Stimulated activated CD8-positive, alpha-beta memory T cell treated with anti-CD3 and anti-CD28 coated beads, Interleukin-15, amount 100 ng/mL, for 48 hours (primary cell): ENCODE data around the gene UBE3C.

ENCODE experiments used
- DNase-seq, 2 donors: peaks; one replicate each; pipeline ENCODE4 v3.0.0-alpha.2; 2020; ENCODE audit warnings: low read depth in 2 of 2

Gene UBE3C

DNA sequence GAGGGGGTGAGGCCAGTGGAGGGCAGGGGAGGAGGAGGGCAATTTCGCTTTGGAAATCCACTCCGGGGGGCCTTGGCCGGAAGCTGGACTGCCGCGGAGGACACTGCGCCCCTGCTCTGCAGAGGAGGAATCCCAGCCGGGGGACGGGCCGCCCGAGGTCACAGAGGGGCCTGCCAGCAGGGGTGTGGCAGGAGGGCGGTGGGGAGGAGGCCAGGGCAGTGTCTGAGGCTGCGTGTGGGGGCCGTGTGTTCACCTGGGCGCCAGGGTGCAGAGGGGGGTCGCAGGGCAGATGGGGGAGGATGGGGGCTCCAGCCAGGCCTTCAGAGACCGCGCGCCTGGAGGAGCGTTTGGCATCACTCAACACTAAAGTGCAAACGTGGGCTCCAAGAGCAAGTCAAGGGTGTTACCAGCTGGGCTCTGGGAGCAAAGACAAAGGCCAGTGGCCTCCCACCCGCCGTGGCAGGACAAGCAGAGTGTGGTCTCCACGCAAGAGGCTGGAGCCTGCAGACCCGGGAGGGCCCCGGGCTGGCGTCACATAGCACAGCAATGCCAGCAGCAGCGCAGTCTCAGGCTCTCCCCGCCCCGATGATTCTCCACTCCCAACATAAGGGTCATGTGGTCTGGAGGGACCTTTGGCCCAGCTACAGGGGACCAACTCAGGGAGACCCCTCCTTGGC is 152.8 kb downstream of the UBE3C start:
- no peak for DNase-seq

- DNase-seq, result no peak
Measured at GRCh38 chr7:157292258-157292657, 153.5 kb downstream of the UBE3C start.

DNA sequence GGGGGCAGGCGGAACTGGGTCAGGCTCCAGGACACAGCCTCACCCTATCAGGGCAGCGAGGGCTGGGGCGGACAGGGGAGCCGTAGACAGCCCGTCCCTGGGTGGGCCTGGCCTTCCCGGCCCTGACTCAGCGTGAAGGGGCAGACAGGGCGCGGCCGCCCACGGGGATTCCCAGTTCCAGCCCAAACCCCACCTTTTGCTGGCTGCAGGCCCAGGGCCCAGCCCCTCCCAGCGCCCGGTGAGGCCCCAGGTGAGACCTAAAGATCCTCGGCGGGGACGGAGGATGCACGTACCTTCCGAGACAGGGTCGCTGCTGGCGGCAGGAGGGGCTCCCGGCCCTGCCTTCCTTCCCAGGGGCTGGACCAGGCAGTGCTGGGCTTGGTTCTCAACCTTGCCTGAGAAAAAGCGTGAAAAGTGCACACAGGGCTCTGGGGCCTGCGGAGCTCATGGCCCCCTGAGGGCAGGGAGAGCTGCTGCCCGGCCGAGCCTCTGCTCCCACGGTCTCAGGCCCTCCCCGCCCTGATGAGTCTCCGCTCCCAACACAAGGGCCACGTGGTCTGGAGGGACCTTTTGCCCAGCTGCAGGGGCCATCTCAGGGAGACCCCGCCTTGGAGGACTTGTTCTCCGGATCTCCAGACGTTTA is 154.2 kb downstream of the UBE3C start:
- DNase-seq, result no peak

DNA sequence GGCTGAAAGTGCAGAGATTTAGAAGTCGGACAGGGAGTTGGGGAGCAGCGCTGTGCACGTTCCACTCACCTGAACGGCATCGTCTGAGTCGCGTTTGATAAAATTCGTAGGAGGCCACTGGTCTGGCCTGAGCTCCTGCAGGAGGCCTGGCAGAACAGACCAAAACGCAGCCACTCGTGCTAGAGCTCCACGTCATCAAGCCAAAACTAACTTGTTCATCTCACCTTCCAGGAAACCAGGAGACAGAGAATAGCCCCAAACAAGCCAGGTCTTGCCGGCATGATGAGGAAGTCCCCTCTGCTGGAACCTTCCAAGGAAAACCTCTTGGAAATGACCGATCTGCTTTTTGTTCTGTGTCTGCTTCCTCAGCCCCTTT is 154.7 kb downstream of the UBE3C start:
- no peak for DNase-seq

DNA sequence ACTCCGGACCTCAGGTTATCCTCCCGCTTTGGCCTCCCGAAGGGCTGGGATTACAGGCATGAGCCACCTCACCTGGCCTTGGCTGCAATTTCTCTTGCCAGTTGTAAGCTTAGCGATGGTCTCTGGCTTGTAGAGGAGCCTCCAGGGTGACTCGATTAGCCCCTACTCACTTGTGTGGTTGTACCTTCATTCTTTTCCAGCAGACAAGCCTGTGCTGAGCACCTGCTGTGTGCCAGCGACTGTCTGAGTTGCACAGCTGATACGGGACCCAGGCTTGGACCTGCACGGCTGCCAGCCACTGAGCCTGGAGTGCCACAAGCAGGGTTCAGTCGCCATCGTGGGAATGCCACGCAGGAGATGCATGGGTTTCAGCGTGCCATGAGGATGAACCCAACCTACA is 156.0 kb downstream of the UBE3C start:
- no peak for DNase-seq

DNA sequence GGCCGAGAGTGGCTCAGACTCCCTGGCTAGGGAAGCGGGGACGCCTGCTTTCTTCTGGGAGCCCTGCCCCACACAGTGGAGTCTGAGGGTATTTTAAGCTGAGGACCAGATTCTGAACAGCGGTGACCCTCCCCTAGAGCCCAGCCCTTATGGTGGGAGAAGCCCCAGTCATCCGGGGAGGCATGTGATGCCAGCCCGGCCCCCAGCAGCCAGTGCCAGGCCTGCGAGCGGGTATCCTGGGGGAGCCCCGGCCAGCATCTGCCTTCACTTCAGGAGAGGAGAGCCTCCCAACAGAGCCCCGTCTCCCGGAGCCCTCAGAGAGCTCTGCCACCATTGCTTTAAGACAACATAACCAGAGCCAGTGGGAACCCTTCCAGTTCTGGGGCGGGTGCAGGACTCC is 156.6 kb downstream of the UBE3C start:
- DNase-seq, result no peak

DNA sequence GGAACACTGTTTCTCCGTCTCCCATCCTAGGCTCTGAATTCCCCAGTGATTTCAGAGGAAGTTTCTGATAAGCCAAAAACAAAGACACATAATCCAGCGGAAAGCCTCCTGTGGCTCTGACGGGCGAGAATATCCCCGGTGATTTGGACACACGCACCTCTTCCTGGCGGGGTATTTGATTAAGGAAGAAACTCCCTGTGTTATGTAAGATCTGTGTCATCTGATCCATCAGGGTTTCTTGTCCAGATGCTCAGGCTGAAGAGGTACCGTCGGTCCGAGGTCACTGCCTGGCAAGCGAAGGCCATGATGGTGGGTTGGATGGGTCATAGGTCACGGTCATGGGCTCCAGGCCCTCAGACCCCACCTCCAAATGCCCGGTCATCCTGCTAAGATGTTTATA is 158.5 kb downstream of the UBE3C start:
- no peak for DNase-seq

DNA sequence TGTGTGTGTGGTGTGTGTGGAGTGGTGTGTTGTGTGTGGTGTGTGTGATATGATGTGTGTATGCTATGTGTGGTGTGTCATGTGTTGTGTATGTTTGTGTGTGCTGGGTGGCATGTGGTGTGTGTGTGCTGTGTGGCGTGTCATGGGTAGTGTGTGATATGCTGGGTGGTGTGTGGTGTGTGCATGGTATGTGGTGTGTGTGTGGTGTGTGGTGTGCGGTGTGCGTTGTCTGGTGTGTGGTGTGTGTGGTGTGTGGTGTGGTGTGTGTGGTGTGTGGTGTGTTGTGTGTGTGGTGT is 160.5 kb downstream of the UBE3C start:
- no peak for DNase-seq

- DNase-seq, result no peak
Measured at GRCh38 chr7:157299613-157300368, 161.1 kb downstream of the UBE3C start.

- DNase-seq, result no peak
Measured at GRCh38 chr7:157300369-157300825, 161.7 kb downstream of the UBE3C start.

GRCh38 chr7:157301610-157302120 is 162.9 kb downstream of the UBE3C start:
- DNase-seq, result no peak

- DNase-seq, result no peak
Measured at GRCh38 chr7:157306846-157307838, 168.4 kb downstream of the UBE3C start.

GRCh38 chr7:157309988-157310668 is 171.4 kb downstream of the UBE3C start:
- DNase-seq, result no peak

DNA sequence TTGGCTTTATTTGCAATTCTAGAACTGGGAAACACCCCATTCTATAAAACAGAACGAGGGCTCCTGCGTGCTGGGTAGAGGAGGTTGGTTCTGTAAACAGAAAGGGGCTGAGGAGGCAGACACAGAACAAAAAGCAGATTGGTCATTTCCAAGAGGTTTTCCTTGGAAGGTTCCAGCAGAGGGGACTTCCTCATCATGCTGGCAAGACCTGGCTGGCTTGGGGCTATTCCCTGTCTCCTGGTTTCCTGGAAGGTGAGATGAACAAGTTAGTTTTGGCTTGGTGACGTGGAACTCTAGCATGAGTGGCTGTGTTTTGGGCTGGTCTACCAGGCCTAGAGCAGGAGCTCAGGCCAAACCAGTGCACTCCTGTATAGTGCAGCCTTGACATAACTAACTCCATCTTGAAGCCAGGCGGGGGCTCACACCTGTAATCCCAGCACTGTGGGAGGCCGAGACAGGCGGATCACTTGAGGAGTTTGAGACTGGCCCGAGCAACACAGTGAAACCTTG is 172.0 kb downstream of the UBE3C start:
- no peak for DNase-seq

- no peak for DNase-seq
Measured at GRCh38 chr7:157312941-157313340, 174.2 kb downstream of the UBE3C start.

DNA sequence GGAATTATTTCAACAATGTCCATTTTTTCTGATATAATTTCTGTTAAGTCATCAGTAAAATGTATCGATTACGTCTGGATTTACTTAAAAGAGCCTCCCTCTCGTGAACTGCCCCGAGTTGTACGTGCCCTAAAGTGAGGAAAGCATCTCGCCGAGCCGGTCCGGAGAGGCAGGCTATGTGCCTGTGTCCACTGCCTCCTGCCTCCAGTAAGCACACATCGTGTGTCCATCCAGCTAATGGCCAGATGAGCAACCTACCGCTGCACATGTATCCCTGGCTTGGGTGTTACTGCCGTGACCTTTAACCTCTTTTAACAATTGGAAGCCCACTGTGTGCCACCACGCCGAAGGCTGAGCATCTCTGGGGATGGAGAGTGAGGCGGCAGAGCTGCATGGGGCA is 174.9 kb downstream of the UBE3C start:
- DNase-seq, result no peak

DNA sequence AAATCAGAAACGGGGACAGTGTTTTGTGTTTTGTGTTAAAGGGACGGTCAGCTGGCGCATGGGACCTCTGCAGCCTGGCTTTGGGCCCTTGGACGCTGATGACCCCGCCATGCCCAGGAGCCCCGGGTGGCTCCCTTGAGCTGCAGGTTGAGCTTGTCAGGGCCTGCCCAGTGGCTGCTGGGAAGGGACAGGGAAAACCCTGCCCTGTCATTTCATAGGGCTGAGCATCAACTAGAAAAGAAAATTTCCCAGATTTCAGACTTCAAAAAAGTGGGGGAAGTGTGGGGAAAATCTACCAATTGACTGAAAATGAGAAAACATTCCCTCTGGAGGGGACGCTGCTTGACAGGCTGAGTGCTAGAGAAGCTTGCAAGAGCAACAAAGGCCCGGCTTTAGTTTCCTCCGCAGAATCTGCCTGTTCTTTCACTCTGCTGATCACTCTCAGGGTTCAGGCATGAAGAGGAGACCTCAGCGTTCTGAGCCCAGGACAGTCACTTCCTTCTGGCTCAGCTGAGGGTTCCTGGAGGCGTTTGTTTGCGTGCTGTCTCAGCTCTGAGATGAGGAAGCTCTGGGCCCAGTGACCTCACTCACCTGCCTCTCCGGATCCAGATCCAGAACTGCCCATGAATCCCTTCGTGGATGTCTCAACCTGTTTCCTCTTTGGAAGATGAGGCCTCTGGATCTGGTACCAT is 179.4 kb downstream of the UBE3C start:
- DNase-seq, result peak in 1 of 2 donors; percentile 18
